HG02678 (cell line): ENCODE data around the gene LRRC8E.
A peak's percentile ranks its signal among the peaks of the same experiment; 100 is the strongest.

Experiments
- ATAC-seq: cut with Tn5 transposase; IDR thresholded peaks from one replicate; pipeline ENCODE4 v1.9.1; 2021; ENCODE audit warnings: mild to moderate bottlenecking, moderate library complexity; ENCODE audit not compliant: unreplicated experiment

LRRC8E gene

DNA sequence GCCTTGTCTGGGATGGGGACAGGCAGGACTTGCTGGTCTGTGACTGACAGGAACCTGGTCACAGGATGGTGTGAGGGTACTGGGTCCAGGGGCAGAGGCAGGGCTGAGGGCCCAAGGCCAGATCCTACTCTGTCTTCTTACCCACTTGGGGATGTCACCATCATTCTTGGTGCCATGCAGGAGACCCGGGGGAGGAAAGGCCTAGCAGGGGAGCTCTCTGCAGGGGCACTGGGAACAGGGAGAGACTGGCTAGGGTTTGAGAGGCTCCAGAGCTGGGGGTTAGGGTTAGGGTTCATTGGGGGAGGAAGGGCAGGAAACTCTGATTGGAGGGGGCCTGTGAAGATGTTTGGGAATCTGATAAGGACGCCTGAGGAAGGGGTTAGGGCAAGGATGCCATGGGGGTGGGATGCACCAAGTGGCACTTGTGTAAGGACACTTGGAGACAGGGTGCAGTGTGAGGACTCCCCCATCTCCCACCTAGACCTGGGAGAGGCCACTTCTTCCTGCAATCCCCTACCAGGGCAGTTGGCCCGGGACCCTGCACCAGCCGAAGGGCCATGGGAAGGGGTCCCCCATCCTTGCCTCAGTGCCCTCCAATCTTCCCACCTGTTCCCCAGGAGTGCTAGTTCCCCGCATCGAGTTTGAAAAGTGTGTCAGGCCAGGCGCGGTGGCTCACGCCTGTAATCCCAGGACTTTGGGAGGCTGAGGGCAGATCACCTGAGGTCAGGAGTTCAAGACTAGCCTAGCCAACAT is 21.0 kb upstream of the LRRC8E start:
- no peak for ATAC-seq

DNA sequence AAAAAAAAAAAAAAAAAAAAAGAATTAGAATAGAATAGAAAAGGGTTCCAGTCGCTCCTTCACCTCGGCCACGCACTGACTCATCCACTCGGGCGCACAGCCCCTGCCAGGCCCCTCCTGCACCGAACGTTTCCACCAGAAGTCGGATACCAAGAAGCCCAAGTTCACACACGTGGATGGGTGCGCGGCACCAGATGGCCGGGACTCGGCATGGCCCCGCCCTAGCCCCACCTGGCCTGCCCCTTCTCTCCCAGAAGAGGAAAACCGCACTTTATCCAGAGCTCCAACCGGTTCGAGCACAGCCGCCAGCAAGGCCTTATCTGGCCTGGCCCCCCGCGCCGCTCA is 20.0 kb upstream of the LRRC8E start:
- no peak for ATAC-seq

DNA sequence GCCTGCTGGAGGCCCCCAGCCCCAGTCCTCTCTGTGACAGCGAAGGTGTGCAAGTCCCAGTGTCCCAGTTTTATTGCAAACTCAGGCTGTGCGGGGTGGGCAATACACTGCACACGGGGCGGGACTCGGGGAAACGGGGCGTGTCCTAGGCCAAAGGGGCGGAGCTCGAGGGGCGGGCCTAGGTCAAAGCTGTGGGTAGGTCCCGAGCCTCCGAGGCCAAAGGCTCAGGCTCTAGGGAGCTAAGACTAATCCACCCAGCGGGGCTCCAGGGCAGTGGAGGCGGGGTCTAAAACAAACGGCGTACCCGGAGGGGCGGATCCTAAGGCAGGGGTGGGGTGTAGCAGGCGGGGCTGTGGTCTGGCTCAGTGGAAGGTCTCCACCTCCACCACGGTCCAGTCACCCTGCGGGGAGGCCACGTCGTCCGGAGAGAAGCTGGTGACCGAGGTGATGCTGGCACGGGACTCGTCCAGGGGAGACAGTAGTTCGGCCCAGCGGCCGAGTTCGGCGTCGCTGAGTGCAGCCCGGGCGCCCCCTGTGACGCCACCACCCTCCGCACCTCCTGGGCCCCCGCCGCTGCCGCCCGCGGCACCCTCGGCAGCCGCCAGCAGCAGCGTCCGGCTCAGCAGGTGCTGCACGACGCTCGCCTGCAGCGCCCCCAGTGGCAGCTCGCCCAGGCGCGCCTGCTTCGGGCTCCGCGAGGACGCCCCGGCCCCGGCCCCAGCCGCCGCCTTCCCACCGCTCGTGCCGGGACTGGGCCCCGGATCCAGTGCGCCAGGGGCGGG is 19.4 kb upstream of the LRRC8E start:
- ATAC-seq, result peak; percentile 60

DNA sequence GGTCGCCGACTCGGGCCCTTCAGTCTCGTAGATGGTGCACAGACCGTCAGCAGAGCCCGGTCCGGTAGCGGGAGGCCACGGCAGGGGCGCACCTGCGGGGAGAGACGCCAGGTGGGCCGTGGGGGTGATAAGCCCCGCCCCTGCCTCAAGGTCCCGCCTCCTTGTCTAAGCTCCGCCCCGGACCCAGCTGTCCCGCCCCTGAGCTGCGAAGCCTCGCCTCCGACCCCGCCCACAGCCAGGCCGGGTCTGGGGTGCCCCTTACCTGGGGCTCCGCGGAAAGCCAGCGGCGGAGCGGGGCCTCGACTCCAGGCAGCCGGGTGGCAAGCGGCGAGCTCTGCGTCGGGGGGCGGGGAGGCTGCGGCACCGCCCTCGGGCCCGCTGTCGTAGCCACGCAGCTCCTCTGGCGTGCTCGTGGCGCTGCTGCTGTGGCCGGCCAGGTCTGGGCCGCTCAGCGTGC is 18.8 kb upstream of the LRRC8E start:
- ATAC-seq, result peak; percentile 41

DNA sequence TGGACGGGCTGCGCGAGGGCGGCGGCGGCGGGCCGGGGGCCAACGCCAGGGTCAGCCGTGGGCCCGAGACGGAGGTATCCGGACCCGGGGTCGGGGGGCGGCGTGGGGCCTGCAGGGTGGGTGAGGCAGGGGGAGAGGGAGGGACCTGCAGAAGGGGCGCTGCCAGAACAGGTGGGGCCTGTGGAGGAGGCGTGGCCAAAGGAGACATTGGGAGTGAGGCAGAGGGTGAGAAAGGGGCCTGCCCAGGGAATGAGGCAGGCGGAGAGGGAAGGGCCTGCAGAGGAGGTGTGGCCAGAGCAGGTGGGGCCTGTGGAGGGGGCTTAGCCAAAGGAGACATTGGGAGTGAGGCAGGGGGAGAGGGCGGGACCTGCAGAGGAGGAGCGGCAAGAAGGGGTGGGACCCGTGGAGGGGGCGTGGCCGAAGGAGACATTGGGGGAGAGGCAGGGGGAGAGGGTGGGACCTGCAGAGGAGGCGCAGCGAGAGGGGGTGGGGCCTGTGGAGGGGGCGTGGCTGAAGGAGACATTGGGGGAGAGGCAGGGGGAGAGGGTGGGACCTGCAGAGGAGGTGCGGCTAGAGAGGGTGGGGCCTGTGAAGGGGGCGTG is 18.3 kb upstream of the LRRC8E start:
- ATAC-seq, result no peak

DNA sequence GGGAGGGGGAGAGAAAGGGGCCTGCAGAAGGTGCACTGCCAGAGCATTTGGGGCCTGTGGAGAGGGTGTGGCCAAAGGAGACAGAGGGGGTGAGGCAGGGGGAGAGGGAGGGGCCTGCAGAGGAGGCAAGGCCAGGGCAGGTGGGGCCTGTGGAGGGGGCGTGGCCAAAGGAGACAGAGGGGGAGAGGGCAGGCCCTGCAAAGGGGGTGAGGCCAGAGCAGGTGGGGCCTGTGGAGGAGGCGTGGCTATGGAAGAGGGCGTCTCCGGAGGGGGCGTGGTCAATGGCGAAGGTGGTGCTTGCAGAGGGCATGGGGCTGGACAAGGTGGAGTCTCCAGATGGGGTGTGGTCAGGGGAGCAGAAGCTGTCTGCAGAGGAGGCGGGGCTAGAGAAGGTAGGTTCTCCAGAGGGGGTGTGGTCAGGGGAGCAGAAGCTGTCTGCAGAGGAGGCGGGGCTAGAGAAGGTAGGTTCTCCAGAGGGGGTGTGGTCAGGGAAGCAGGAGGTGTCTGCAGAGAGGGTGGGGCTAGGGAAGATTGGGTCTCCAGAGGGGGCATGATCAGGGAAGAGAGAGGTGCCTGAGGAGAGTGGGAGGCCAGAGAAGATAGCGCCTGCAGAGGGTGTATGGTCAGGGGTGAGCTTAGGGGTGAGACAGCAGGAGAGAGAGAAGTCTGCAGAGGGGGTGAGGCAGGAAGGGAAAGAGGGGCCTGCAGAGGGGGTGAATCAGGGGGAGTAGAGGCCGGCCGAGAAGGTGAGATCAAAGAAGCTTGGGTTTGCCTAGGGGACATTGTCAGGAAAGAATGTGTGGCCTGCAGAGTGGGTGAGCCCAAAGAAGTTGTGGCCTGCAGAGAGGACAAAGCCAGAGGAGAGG is 17.5 kb upstream of the LRRC8E start:
- ATAC-seq, result no peak

DNA sequence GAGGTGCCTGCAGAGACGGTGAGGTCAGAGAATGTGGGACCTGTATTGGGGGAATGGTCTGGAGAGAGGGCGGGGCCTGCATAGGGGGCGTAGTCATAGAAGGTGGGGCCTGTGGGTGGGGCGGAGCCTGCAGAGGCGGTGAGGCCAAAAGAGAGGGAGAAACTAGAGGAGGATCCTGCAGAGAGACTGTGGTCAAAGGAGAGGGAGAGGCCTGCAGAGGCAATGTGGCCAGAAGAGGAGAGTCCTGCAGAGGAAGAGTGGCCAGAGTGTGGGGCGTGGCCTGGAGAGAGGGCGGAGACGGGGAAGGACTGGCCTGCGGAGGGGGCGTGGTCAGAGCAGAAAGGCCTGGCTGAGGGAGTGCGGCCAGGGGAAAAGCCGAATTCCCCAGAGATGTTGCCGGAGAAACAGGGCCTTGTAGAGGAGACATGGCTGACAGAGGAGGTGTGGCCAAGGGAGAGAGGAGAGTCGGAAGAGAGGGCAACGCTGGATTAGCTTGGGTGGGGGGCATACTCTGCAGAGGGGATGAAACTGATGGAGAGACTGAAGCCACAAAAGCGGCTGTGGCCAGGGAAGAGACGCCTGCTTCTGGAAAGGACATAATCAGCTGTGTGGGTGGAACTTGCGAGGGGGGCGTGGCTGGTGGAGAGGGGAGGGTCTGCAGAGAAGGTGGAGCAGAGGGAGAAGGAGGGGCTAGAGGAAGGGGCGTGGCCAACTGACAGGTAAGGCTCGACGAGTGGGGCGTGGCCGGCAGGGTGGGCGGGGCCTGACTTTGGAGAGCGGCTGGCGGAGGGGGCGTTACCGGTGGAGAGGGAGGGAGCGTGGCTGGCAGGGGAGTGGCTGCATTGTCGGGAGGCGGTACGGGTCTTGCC is 16.6 kb upstream of the LRRC8E start:
- no peak for ATAC-seq

DNA sequence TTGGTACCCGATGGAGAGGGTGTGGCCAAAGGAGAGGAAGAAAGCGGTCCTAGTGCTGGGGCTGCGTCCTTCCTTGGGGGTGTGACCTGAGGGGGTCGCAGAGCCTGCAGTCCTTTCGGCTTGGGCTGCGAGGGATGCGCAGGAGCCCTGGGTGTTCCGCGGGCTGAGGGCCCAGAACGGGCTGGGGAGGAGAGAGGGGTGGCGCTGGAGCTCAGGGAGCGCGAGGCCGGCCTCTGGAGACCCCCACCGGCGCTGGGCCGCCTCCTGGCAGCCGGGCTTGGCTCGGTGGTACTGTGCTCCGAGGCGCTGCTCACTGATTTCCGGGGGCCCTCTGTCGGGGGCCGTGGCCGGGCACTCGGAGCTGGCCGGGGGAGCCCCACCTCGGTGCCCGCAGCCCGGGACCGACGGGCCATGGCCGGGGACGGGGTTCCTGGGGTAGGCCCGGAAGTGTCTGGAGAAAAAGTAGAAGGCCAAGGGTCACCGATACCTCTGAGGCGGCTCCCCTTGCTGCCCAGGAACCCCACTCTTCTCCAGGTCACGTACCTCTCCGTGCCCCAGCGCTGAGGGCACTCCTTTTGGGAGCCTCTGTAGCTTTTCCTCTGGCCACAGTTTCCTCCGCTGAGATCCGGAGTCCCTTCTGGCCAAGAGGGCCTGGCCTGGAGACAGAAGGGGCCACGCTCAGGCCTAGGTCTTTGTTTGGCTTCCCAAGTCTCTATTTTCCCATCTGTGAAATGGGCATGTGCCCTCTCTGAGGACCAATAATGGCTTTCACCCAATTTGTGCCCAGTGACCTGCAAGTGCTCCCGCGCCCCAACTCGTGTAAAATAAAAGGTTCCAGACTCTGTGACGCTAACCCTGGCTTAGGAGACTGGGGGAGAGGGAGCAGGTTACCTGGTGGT is 15.8 kb upstream of the LRRC8E start:
- no peak for ATAC-seq

DNA sequence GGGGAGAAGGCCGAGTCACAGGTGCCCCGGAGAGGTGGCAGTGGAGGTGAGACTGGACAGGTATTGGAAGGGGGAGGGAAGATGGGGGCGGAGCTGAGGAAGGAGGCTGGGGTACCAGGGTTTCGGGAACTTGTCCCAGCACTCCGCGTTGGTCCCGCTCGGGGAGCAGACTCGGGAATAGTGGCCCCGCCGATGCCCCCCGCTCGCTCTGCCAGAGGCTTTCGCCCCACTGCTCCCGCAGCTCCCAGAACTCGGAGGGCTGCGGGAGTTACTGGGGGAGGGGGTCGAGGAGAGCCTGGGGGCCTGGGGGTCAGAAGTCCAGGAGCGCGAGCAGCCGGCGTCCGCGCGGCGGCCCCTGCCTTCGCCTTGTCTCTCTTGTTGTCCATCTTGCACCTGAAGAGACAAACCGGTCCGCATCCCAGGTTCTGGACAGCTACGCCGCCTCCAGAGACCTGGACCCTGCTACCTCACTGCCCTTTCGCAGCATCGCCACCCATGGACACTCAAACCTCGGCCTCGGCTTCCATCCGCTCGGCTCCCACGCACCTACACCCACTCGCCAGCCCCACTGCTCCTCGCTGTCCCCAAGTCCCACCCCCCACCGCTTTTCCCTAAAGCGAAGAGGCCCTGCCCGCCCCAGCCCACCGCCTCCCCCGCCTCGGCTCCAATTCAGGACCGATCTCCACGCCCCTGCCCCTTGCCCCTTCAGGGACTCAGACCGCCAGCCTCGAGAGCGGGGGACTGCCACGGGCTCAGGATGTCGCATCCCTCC is 14.8 kb upstream of the LRRC8E start:
- no peak for ATAC-seq

DNA sequence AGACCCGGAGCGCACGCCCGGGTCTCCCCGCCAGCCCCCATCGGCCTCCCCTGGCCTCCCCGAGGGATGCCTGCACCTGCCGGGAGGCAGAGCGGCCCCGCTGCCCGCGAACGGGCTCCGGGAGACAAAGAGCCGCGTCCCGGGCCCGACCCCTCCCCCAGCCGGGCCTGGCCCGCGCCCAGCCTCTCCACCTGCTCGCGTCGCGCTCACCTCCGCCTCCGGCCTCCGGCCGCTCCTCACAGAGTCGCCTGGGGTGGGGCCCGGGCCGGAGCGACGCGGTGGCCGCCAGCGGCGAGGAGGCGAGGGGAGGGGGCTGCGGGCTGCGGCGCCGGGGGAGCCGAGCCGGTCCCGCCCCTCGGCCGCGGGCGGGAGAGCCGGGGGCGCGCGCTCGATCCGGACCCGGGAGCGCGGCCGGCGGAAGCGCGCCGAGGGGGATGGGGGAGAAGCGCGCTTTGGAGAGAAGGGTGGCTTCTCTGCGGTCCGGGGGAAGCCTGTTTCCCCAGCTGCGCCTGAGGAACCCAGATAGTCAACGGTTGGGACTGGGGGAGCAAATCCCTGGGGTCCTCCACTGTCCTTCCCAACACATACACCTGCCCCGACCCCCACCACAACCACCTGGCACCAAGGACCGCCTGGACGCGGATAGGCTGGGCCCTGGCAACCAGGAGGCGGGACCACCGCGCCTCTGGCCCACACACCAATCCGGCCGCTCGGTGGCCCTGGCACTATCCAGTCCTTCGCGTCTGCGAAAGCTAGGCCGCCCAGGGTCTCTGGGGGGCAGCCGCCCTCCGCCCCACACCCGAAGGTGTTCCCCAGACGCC is 14.0 kb upstream of the LRRC8E start, which contains the start of gene PRR36:
Gene PRR36 (minus strand): TSS at position 315 of the 821 bp plus-strand sequence. CDS start 701 bp downstream, outside the sequence.
- no peak for ATAC-seq

DNA sequence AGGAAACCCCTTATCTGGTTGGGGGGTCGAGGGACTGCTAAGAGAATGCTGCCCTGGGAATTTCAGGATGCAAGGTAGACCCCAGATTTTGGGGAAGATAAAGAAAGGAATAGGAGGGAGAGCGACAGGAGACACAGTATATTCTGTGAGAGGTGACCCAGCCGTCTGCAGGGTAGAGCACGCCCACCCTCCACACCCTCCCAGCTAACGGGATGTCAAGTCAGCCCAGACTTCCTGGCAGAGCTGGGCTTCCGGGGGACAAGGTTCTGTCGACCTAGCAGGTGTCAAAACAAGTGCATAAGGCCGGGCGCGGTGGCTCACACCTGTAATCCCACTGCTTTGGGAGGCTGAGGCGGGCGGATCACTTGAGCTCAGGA is 13.4 kb upstream of the LRRC8E start:
- ATAC-seq, result no peak

DNA sequence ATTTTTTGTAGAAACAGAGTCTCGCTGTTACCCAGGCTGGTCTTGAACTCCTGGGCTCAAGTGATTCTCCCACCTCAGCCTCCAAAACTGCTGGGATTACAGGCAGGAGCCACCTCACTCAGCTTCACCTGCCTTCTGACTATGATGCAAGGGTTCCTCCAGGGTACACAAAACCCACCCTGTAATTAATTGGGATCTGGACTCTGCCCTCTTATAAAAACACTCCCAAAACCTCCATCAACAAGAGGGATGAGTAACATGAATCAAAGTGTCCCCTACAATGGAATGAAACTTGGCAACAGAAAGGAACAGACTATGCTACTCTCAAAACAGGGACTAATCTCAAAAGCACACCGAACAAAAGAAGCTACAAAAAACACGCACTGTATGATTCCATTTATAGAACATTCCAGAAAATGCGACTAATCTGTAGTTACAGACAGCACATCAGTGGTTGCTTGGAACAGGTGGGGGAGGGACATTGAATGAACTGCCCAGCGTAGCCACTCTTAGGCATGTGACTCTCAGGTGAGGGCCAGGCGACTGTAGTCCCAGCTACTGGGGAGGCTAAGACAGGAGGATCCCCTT is 11.0 kb upstream of the LRRC8E start:
- no peak for ATAC-seq

DNA sequence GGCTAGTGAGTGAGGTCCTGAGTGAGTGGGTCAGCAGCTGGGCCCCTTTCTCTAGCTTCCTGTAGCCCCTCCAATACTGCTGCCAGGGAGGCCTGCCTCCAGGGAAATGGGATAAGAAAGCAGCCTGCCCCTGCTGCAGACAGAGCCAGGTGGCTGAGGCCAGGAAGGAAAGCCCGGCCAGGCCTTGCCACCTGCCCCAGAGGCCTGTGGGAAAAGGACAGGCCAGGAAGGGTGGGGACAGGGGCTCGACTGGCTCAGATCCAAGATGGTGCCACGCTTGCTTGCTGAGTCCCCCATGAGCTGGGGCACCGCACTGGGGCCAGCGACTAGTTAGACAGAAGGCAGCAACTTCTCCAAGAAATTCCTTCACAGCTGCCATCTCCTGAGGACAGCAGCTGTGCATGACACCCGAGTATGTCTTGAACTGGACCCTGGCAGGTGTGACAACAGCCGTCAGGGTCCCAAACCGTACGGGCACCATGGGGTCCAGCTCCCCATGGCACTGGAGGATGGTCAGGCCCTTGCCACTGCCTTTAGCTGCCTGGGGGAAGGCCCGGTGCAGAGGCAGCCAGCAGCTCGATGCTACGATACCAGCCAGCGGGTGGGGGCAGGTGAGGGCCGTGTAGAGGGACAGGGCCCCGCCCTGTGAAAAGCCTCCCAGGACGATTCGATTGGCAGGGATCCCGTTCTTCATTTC is 9.1 kb upstream of the LRRC8E start:
- no peak for ATAC-seq

DNA sequence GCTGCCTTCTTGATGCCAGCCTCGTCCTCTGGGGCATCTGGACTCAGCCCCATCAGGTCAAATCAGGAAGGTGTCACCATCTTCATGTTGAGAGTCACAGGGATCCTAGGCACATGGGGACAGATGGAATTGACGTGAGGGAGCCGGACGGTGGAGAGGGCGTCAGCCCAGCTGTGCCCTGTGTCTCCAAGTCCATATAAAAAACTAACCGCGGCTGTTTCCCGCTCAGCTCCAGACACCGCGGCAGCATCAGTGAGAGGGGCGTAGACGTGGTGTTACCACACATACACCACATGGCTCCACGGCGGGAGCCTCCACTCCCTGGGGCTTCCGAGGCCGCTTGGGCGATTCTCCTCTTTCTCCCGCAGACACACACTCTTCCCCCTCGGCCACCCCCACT is 8.5 kb upstream of the LRRC8E start:
- ATAC-seq, result no peak

DNA sequence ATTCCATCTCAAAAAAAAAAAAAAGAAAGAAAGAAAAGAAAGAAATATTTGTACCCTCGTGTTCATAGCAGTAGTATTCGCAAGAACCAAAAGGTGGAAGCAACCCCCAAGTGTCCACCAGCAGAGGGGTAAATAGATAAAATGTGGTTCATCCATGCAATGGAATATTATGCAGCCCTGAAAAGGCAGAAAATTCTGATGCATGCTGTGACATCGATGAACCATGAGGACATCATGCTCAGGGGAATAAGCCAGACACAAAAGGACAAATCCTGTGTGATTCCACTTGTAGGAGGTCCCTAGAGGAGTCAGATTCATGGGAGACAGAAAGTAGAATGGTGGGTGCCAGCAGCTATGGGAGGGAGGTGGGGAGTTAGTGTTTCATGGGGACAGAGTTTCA is 6.4 kb upstream of the LRRC8E start:
- no peak for ATAC-seq

DNA sequence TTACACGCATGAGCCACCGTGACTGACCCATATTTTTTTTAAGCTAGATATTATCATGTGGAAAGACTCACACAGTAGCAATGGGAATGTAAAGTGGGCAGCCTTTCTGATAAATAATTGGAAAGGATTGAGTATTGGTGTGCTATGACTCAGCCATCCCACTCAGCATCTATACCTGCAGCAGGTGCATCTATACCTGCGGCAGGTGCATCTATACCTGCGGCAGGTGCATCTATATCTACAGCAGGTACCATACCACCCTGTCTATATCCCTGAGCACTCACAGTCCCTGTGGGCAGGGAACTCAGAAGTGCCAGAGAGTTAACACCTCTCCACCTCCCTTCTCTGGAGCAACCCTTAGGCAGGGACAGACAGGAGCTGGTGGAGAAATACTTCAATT is 5.2 kb upstream of the LRRC8E start:
- ATAC-seq, result no peak
